ENCODE data around the gene SENP1.

- no peak for TF ChIP-seq CTCF (IDR thresholded peaks at IDR 0.05)
- TF ChIP-seq POLR2A (IDR thresholded peaks at IDR 0.05), result no peak
These were observed 61.5 kb downstream of the SENP1 start for GRCh38 chr12:48044396-48044795.

Data from Peyer's patch (tissue), 4 donors.